Measurements from ENCODE around the gene SIRPA. TPM values are rescaled to one million over a fixed set of nuclear protein-coding genes. Genes with fewer than 3 reads are reported as not detected.

The SIRPA gene
- total RNA-seq, 1 experiment from 2014 or later, result 8.9 TPM

GRCh38 chr20:1856424-1856823, 38.8 kb upstream of the SIRPA start (continued):
- TF ChIP-seq PRDM15 (CRISPR knock-in tag; IDR thresholded peaks at IDR 0.05), result no peak
- no peak for TF ChIP-seq ERG (CRISPR knock-in tag; IDR thresholded peaks at IDR 0.05)
- TF ChIP-seq ATF1 (CRISPR knock-in tag; IDR thresholded peaks at IDR 0.05), result no peak
- TF ChIP-seq HMGA2 (CRISPR knock-in tag; IDR thresholded peaks at IDR 0.05), result no peak
- TF ChIP-seq, protein P1, sequence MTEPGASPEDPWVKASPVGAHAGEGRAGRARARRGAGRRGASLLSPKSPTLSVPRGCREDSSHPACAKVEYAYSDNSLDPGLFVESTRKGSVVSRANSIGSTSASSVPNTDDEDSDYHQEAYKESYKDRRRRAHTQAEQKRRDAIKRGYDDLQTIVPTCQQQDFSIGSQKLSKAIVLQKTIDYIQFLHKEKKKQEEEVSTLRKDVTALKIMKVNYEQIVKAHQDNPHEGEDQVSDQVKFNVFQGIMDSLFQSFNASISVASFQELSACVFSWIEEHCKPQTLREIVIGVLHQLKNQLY (CRISPR knock-in tag; IDR thresholded peaks at IDR 0.05), result no peak
- TF ChIP-seq NFATC4 (CRISPR knock-in tag; IDR thresholded peaks at IDR 0.05), result no peak

- Mint-ChIP-seq H3K36me3 (no peaks in the 10 kb centered on the region), H3K4me3 (no peak overlapping the region), H3K9me3 (no peaks in the 10 kb centered on the region), H3K27ac (no peak overlapping the region), H3K27me3 (ENCODE audit: low read depth) (no peaks in the 10 kb centered on the region; the same call in 1 of the 2 replicates), H3K4me1 (peaks cover 25% of the 10 kb centered on the region)
- POLR2A ChIA-PET, result interaction anchor here (1.2 kb wide), 1 partner anchor 90 kb away, joined by 3 read pairs; no protein-coding TSS in a partner anchor
- DNase-seq (ENCODE audit: low spot score), result no peak
- CTCF ChIA-PET, result interaction anchor here (1.0 to 1.3 kb wide), 3 partner anchors 10 to 236 kb away, joined by 3 to 4 read pairs (median 4); no protein-coding TSS in a partner anchor
- TF ChIP-seq JUN (CRISPR knock-in tag; IDR thresholded peaks at IDR 0.05), result no peak
- TF ChIP-seq NFATC4 (CRISPR knock-in tag; IDR thresholded peaks at IDR 0.05), result no peak
- no peak for TF ChIP-seq HMGA2 (CRISPR knock-in tag; IDR thresholded peaks at IDR 0.05)
- TF ChIP-seq, protein P2, sequence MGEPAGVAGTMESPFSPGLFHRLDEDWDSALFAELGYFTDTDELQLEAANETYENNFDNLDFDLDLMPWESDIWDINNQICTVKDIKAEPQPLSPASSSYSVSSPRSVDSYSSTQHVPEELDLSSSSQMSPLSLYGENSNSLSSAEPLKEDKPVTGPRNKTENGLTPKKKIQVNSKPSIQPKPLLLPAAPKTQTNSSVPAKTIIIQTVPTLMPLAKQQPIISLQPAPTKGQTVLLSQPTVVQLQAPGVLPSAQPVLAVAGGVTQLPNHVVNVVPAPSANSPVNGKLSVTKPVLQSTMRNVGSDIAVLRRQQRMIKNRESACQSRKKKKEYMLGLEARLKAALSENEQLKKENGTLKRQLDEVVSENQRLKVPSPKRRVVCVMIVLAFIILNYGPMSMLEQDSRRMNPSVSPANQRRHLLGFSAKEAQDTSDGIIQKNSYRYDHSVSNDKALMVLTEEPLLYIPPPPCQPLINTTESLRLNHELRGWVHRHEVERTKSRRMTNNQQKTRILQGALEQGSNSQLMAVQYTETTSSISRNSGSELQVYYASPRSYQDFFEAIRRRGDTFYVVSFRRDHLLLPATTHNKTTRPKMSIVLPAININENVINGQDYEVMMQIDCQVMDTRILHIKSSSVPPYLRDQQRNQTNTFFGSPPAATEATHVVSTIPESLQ (CRISPR knock-in tag; IDR thresholded peaks at IDR 0.05), result no peak
- no peak for TF ChIP-seq PRRX2 (CRISPR knock-in tag; IDR thresholded peaks at IDR 0.05)
- TF ChIP-seq, protein P3, sequence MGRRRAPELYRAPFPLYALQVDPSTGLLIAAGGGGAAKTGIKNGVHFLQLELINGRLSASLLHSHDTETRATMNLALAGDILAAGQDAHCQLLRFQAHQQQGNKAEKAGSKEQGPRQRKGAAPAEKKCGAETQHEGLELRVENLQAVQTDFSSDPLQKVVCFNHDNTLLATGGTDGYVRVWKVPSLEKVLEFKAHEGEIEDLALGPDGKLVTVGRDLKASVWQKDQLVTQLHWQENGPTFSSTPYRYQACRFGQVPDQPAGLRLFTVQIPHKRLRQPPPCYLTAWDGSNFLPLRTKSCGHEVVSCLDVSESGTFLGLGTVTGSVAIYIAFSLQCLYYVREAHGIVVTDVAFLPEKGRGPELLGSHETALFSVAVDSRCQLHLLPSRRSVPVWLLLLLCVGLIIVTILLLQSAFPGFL (CRISPR knock-in tag; IDR thresholded peaks at IDR 0.05; ENCODE audit: borderline replicate concordance), result no peak
- TF ChIP-seq, protein P4, sequence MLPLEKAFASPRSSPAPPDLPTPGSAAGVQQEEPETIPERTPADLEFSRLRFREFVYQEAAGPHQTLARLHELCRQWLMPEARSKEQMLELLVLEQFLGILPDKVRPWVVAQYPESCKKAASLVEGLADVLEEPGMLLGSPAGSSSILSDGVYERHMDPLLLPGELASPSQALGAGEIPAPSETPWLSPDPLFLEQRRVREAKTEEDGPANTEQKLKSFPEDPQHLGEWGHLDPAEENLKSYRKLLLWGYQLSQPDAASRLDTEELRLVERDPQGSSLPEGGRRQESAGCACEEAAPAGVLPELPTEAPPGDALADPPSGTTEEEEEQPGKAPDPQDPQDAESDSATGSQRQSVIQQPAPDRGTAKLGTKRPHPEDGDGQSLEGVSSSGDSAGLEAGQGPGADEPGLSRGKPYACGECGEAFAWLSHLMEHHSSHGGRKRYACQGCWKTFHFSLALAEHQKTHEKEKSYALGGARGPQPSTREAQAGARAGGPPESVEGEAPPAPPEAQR (CRISPR knock-in tag; IDR thresholded peaks at IDR 0.05), result no peak
- TF ChIP-seq, protein P5, sequence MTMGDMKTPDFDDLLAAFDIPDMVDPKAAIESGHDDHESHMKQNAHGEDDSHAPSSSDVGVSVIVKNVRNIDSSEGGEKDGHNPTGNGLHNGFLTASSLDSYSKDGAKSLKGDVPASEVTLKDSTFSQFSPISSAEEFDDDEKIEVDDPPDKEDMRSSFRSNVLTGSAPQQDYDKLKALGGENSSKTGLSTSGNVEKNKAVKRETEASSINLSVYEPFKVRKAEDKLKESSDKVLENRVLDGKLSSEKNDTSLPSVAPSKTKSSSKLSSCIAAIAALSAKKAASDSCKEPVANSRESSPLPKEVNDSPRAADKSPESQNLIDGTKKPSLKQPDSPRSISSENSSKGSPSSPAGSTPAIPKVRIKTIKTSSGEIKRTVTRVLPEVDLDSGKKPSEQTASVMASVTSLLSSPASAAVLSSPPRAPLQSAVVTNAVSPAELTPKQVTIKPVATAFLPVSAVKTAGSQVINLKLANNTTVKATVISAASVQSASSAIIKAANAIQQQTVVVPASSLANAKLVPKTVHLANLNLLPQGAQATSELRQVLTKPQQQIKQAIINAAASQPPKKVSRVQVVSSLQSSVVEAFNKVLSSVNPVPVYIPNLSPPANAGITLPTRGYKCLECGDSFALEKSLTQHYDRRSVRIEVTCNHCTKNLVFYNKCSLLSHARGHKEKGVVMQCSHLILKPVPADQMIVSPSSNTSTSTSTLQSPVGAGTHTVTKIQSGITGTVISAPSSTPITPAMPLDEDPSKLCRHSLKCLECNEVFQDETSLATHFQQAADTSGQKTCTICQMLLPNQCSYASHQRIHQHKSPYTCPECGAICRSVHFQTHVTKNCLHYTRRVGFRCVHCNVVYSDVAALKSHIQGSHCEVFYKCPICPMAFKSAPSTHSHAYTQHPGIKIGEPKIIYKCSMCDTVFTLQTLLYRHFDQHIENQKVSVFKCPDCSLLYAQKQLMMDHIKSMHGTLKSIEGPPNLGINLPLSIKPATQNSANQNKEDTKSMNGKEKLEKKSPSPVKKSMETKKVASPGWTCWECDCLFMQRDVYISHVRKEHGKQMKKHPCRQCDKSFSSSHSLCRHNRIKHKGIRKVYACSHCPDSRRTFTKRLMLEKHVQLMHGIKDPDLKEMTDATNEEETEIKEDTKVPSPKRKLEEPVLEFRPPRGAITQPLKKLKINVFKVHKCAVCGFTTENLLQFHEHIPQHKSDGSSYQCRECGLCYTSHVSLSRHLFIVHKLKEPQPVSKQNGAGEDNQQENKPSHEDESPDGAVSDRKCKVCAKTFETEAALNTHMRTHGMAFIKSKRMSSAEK (CRISPR knock-in tag; IDR thresholded peaks at IDR 0.05; ENCODE audit: borderline replicate concordance), result no peak
- TF ChIP-seq NR1H2 (CRISPR knock-in tag; IDR thresholded peaks at IDR 0.05), result no peak
- ATAC-seq, result peak; percentile 79
These were observed 37.7 kb upstream of the SIRPA start for GRCh38 chr20:1857466-1857865.
